Aorta (tissue), 5 donors: ENCODE data around the gene IL1RL2. TPM values are rescaled to one million over a fixed set of nuclear protein-coding genes. Genes with fewer than 3 reads are reported as not detected.

Source experiments
- ATAC-seq: fragments of 200-7000 bp; cut with Tn5 transposase; one replicate; pipeline ENCODE4 v1.9.1; 2022; ENCODE audit warnings: moderate library complexity; ENCODE audit not compliant: low FRiP score
- DNase-seq, 2 donors: peaks; one replicate each; pipeline ENCODE4 v3.0.0-alpha.2; 2020
- H3K27ac ChIP-seq, 2 donors: one replicate each; pipeline ENCODE4 v1.5.1; 2013; ENCODE audit warnings: low read length in 2 of 2, mild to moderate bottlenecking in 2 of 2, moderate library complexity in 2 of 2, control low read depth in 1 of 2, inconsistent platforms in 1 of 2, low read depth in 1 of 2
- H3K27me3 ChIP-seq, 2 donors: one replicate each; pipeline ENCODE4 v1.6.1; 2013; ENCODE audit warnings: control low read depth in 1 of 2, low read length in 1 of 2, mild to moderate bottlenecking in 1 of 2, moderate library complexity in 1 of 2; ENCODE audit not compliant: insufficient read depth in 2 of 2, control insufficient read depth in 1 of 2
- H3K36me3 ChIP-seq, 2 donors: one replicate each; pipeline ENCODE4 v1.6.1; 2013; ENCODE audit warnings: control low read depth in 1 of 2, low read length in 1 of 2, mild to moderate bottlenecking in 1 of 2; ENCODE audit not compliant: insufficient read depth in 2 of 2, control insufficient read depth in 1 of 2
- H3K4me1 ChIP-seq, 2 donors: one replicate each; pipeline ENCODE4 v1.6.1; 2013; ENCODE audit warnings: low read length in 2 of 2, control low read depth in 1 of 2, mild to moderate bottlenecking in 1 of 2, moderate library complexity in 1 of 2; ENCODE audit not compliant: insufficient read depth in 2 of 2, control insufficient read depth in 1 of 2
- H3K4me3 ChIP-seq, 2 donors: one replicate each; pipeline ENCODE4 v1.5.1; 2013; ENCODE audit warnings: low read length in 2 of 2, control low read depth in 1 of 2, mild to moderate bottlenecking in 1 of 2
- H3K9me3 ChIP-seq: one replicate; pipeline ENCODE4 v1.6.1; 2013; ENCODE audit warnings: mild to moderate bottlenecking, low read length; ENCODE audit not compliant: control insufficient read depth
- WGBS, 2 donors: extraction: QIAGEN DNeasy Blood & Tissue Kit; methylation state at CpG; one replicate each; pipeline ENCODE4 v1.1.7; 2013; 5-methylcytosine and 5-hydroxymethylcytosine counted together
- intact Hi-C, 2 donors: fragments of 100-400 bp; cut with DNase I; formaldehyde crosslinking; loops; one replicate each; pipeline versions ENCODE4 v1.14.2 to v1.15.0; 2022
- long read RNA-seq, 2 donors: library from polyadenylated mRNA; unstranded; transcript quantifications; one replicate each; pipeline ENCODE4 v2.0.0, GENCODE V29; 2020 to 2021
- polyA plus RNA-seq, 2 donors: library from polyadenylated mRNA; stranded (reverse); fragments of 200-250 nt; gene quantifications; one replicate each; pipeline ENCODE4 v1.2.3, GENCODE V29; 2013
- total RNA-seq, 2 donors: library from RNA; stranded (reverse); fragmentation: NEBNext Ultra II Directional; extraction: Animal tissue kit (Norgen Biotek cat#: 25700); gene quantifications; one replicate each; pipeline ENCODE4 v1.2.1, GENCODE V29; 2021
- donor health status: healthy with polysubstance abuse.
- donor health status: Bipolar disorder and iron deficiency.
- donor health status: DM: no; HTN: no; CAD: no.
- donor health status: DM: no; HTN: no; CAD: no.
- donor health status: DM: yes; HTN: yes; CAD: no.

Gene IL1RL2
- 1 to 10 TPM in 1 of 2 donors, under 1 TPM in 1; 0.54 to 1.8 TPM for total RNA-seq
- polyA plus RNA-seq = under 1 TPM in 1 of 2 donors, not detected in 1; 0.54 TPM
- long read RNA-seq, donor 1, partial matches to known transcripts = 1 of 4 reads
- long read RNA-seq, donor 1, other reads (novel, unspliced or antisense) = 3 of 4 reads
- long read RNA-seq, donor 2 = 0 reads

GRCh38 chr2:102186791-102187495 lies at the start of gene IL1RL2:
IL1RL2 (plus strand) TSS chr2:102187023; CDS start chr2:102187868, 845 bp downstream.
- H3K4me3 ChIP-seq = peak within 1 kb of the TSS; percentile 27 to 34
- H3K27me3 ChIP-seq = no peaks in the 10 kb centered on the region
- no peaks in the 10 kb centered on the region for H3K36me3 ChIP-seq
- H3K9me3 ChIP-seq = no peaks in the 10 kb centered on the region
- no peak within 1 kb of the TSS for H3K27ac ChIP-seq
- peak; percentile 50 for ATAC-seq
- 23% methylated on average over 36 of the region's 36 CpGs for WGBS, 2 donors
- no peaks in the 10 kb centered on the region for H3K4me1 ChIP-seq
- intact Hi-C loops = no loop called here
- peak in 1 of 2 donors; percentile 77 for DNase-seq

GRCh38 chr2:102137138-102137537 lies 49.7 kb upstream of the IL1RL2 start:
- no peak for DNase-seq
- ATAC-seq = no peak
- 93 to 95% methylated on average over 2 of the region's 2 CpGs for WGBS, 2 donors
- Histone ChIP-seq H3K27ac (no peak overlapping the region), H3K27me3 (no peaks in the 10 kb centered on the region), H3K36me3 (no peaks in the 10 kb centered on the region), H3K9me3 (no peaks in the 10 kb centered on the region), H3K4me1 (no peaks in the 10 kb centered on the region), H3K4me3 (no peak overlapping the region)
- intact Hi-C loops = no loop called here

GRCh38 chr2:102138331-102138730 lies 48.5 kb upstream of the IL1RL2 start:
- DNase-seq = no peak
- intact Hi-C loops = no loop called here
- H3K27me3 ChIP-seq = no peaks in the 10 kb centered on the region
- H3K36me3 ChIP-seq = no peaks in the 10 kb centered on the region
- 94 to 95% methylated on average over 4 of the region's 4 CpGs for WGBS, 2 donors
- no peak overlapping the region for H3K4me3 ChIP-seq
- no peaks in the 10 kb centered on the region for H3K4me1 ChIP-seq
- H3K27ac ChIP-seq = no peak overlapping the region
- ATAC-seq = no peak
- H3K9me3 ChIP-seq = no peaks in the 10 kb centered on the region

GRCh38 chr2:102139851-102140250 lies 47.0 kb upstream of the IL1RL2 start:
- Histone ChIP-seq H3K9me3 (no peaks in the 10 kb centered on the region), H3K36me3 (no peaks in the 10 kb centered on the region), H3K27ac (no peak overlapping the region), H3K4me3 (no peak overlapping the region), H3K4me1 (no peaks in the 10 kb centered on the region), H3K27me3 (no peaks in the 10 kb centered on the region)
- ATAC-seq (no peak), DNase-seq (no peak)
- 63 to 77% methylated on average over 1 of the region's 1 CpG for WGBS, 2 donors
- intact Hi-C loops = loop anchor here in 1 of 2 donors (5.0 kb wide), 2 partner anchors 68 to 108 kb away; no protein-coding TSS in a partner anchor

GRCh38 chr2:102140377-102140776 lies 46.4 kb upstream of the IL1RL2 start:
- 94 to 97% methylated on average over 2 of the region's 2 CpGs for WGBS, 2 donors
- Histone ChIP-seq H3K4me3 (no peak overlapping the region), H3K27me3 (no peaks in the 10 kb centered on the region), H3K27ac (no peak overlapping the region), H3K9me3 (no peaks in the 10 kb centered on the region), H3K4me1 (no peaks in the 10 kb centered on the region), H3K36me3 (no peaks in the 10 kb centered on the region)
- intact Hi-C loops = loop anchor here in 1 of 2 donors (5.0 kb wide), 2 partner anchors 68 to 108 kb away; no protein-coding TSS in a partner anchor
- DNase-seq (no peak), ATAC-seq (no peak)

DNA sequence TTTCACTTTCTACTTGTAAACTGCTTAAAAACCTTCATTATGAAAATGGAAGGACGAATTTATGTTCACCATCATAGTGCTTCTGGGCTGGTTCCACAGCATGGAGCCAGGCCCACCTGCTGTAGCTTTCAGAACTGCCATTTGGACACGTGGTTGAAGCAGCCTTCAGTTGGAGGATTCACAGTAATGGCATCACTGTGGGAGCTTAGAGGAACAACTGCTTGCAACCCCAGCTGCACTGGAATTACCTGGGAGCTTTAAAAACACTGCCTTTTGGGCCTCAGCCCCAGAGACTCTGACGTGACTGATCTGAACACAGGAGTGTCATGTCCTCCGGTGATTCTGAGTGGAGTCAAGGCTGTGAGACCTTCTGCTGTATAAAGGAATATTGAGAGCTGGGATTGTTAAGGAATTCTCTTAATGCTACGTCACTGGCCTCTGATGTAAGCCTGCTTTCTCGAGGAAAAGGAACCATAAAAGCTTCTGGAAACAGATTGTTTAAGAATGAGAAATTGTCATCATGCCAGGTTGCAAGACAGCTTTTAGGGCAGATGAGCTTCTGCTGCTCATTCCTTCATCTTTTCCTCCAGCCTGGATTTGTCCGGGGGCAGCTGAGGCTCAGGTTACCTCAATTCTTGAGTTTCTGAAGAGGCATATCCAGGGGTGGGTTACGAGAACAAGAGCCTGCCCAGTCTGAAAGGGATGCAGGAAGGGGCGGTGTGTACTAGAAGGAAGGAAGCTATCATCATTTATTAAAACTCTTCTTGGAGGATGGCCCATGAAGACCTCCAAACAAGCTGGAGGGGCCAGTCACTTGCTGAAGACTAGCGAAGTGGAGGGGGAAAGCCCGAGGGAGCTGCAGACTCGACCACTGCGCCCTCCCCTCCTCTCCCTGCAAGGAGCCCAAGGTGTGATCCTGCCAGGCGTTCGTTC lies 45.5 kb upstream of the IL1RL2 start:
- Histone ChIP-seq H3K27ac (no peak overlapping the region), H3K4me3 (no peak overlapping the region), H3K27me3 (no peaks in the 10 kb centered on the region), H3K4me1 (no peaks in the 10 kb centered on the region), H3K36me3 (no peaks in the 10 kb centered on the region), H3K9me3 (no peaks in the 10 kb centered on the region)
- WGBS, 2 donors = 75 to 82% methylated on average over 15 of the region's 15 CpGs
- ATAC-seq (no peak), DNase-seq (no peak)
- intact Hi-C loops = loop anchor here in 1 of 2 donors (5.0 kb wide), 2 partner anchors 69 to 109 kb away; no protein-coding TSS in a partner anchor

DNA sequence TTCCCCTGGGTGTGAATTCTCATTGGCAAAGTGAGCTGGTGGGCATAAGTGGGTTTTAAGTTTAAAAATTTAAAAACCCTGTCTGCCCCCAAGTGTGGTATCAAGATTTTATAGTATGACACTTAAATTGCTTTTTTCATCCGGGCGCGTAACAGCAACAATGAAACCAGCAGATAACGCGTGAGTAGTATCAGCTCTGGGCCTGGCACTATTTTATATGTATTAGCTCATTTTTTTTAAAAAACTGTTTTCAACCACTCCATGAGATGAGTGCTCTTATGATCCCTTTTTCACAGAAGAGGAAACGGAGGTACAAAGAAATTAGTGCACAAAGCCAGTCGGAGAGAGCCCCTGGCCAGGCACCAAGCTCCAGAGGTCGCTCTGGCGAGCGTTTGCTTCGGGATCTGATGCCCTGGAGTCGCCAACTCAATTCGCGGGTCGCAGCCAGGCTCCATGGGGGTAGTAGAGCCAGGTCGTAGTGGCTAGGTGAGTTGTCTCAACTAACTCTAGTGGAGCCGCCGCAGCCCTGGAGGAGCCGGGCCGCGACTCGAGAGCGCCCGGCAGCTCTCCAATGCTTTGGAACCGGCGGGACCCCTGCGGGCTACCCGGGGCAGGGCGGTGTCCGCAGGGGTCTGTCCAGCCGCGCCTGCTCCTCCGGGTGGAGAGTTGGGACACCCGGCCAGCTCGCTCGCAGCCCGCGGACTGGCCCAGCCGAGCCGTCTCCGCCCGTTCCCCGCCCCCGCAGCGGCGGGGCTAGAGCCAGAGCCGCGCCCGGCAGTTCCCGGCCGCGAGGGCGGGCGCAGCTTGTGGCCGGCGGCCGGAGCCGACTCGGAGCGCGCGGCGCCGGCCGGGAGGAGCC lies 44.6 kb upstream of the IL1RL2 start, which contains the start of gene IL1R1:
Gene IL1R1 (plus strand): TSS at position 777 of the 859 bp plus-strand sequence. CDS start 14,979 bp downstream, outside the sequence.
- Histone ChIP-seq H3K4me1 (no peaks in the 10 kb centered on the region), H3K9me3 (peaks cover 3% of the 10 kb centered on the region), H3K27me3 (no peaks in the 10 kb centered on the region), H3K36me3 (no peaks in the 10 kb centered on the region), H3K4me3 (peak within 1 kb of the TSS; percentile 40 to 72), H3K27ac (peak within 1 kb of the TSS; percentile 58 to 82)
- ATAC-seq = peak; percentile 93
- 5 to 7% methylated on average over 33 to 65 of the region's 65 CpGs for WGBS, 2 donors
- intact Hi-C loops = loop anchor here in 1 of 2 donors (5.0 kb wide), 2 partner anchors 70 to 110 kb away; no protein-coding TSS in a partner anchor
- DNase-seq = peak; percentile 92 to 95
